GM21447 (cell line): ENCODE data around the gene TSPAN5.

Experiments used
- ATAC-seq: cut with Tn5 transposase; IDR thresholded peaks from one replicate; pipeline ENCODE4 v1.9.1; 2021; ENCODE audit not compliant: unreplicated experiment

Gene TSPAN5

GRCh38 chr4:98601708-98602107, 56.7 kb downstream of the TSPAN5 start:
- ATAC-seq, result peak; percentile 82

- ATAC-seq, result no peak
Measured at GRCh38 chr4:98599617-98600205, 58.7 kb downstream of the TSPAN5 start.

DNA sequence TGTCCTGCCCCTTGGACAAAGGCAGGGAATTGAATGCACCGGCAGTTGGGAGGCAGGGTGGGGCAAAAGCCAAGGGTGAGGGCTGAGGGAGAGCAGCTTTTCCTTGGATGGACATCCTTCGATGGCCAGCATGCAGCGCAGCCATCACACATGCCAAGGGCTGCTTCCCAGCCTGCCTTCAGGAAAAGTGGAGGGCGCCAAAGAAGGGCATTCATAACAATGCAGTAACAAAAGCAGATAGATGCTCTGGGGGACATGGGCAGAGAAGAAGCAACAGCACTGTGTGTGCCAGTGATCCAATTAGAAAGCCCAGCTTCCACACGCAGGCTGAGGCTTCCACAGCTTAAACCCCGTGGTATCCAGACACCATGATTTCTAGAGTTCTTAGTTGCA, 71.5 kb downstream of the TSPAN5 start:
- no peak for ATAC-seq

GRCh38 chr4:98586291-98586961, 72.0 kb downstream of the TSPAN5 start:
- no peak for ATAC-seq

- ATAC-seq, result no peak
Measured at GRCh38 chr4:98585596-98585995, 72.8 kb downstream of the TSPAN5 start.

DNA sequence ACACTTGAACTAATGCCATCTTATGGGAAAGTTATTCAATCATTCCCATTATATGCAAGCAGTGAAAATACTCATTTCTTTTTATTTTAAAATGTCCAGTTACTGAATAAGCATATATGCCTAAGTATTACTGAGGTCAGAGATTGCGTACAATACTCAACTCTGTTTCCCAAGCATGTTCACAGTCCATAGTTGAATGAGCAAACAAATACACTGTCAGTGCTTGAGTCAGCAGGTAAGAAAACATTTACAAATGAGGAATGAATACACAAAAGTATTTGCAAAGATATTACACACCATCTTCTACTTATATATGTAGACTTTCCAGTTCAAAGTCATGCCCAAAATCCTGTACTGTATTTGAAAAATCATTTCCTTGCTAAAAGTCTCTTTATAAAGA, 74.1 kb downstream of the TSPAN5 start:
- no peak for ATAC-seq

DNA sequence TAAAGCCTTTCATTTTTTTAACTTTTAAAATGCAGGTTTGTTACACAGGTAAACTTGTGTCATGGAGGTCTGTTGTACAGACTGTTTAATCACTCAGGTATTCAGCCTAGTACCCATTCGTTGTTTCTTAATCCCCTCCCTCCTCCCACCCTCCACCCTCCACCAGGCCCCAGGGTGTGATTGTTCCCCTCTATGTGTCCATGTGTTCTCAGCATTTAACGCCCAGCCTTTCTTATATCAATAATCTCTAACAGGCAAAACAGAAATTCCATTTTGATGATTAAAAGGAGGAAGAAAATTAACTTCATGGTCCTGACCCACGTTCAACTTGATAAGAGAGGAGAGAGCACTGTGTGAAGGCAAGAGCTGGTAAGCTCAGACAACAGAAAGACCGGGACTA, 75.1 kb downstream of the TSPAN5 start:
- no peak for ATAC-seq

DNA sequence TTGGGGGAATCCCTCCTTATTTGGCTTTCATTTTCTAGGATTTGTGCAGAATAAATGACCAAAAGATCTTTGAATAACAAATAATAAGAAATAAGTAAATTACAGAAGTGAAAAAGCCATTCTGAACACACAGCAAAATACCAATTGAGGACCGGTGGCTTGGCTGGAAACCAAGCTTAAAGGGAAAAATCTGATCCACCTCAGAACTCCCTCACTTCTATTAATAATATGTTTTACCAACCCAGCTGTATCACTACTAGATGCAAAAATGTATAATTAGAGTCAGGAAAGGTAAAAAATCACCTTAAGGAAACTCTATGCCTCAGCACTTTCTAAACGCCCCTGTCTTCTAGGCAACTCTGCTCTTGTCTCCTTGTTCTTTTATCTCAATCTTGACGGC, 77.3 kb downstream of the TSPAN5 start:
- ATAC-seq, result no peak

DNA sequence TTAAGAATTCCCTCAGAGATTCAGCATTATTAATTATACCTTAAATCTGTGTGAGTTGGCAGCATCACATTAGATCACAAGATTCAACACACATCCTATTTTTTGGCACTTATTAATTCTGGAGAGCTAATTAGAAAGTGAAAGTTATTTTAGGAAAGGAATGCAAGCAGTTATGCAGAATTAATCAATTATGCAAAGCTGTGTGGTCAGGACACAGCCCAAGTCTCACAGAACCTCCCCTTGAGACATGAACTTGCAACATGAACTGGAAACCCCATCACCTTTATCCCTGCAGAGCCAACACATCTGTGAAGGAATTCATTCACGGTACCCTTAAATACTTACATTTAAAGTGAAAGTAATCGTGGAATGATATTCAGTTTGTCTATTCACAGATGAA, 80.5 kb downstream of the TSPAN5 start:
- ATAC-seq, result no peak

- no peak for ATAC-seq
Measured at GRCh38 chr4:98574816-98575215, 83.6 kb downstream of the TSPAN5 start.

DNA sequence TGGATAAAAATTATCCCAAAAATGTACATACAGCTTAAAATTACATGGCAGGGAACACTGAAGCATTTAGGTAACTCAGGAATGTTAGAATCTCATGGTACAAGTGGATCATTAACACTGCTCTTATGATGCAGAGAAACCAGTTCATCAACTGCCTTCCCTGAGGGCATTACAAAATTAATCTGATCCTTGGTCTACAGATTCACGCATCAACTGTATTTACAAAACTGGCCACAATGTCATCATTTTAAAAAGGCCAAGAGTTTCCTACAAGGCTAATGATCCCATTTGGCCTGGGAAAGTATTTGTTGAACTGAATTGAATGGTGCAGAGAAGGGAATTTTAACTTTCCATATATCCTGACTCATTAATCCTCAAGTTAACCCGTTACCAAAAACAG, 84.6 kb downstream of the TSPAN5 start:
- ATAC-seq, result no peak

DNA sequence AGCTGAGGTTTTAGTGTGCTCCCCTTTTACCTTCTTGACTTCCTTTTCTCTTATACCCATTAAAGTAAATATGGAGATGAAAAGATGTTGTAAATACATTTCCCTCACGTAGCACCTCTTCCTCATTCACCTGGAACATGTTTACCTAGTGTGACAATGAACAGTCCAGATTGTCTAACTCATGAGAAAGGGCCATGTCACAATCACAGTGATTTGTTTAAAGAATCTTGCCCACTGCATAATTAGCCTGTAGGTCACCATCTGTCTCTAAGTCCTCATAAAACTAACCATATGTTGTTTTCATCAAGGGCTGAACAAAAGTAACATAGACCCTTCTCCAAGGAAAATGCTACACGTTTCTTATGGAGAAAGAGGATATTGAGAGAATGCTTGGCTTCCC, 85.7 kb downstream of the TSPAN5 start:
- no peak for ATAC-seq

- ATAC-seq, result no peak
Measured at GRCh38 chr4:98571161-98571786, 87.1 kb downstream of the TSPAN5 start.

DNA sequence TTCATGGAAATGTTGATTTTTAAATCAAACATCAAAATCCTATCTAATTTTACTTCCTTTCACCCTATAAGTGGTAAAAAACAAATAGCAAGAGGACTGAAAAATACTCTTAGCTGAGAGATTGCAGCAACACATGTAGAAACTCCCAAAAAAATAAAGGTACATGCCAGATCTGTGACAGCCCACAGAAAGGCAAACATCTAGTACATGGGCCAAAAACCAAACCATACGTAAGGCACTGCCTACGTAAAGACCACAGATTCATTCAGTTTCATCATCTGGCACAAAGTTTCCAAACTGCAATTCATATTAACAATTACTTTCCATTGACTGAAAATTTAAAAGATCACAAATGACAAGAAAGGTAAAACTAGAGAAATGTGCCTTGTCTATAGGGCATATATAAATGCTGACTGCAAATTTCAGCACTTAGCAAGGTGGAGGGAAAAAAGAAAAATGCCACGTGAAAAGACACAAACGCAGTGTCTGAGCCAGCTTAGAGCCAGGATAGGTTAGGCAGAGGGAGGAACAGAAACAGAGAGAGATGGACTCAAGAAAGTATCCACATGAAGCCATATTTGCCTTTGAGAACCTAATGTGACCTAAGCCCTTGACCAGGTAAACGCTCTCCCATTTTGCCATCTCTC, 88.1 kb downstream of the TSPAN5 start:
- ATAC-seq, result no peak

GRCh38 chr4:98568941-98569663, 89.3 kb downstream of the TSPAN5 start:
- ATAC-seq, result no peak

DNA sequence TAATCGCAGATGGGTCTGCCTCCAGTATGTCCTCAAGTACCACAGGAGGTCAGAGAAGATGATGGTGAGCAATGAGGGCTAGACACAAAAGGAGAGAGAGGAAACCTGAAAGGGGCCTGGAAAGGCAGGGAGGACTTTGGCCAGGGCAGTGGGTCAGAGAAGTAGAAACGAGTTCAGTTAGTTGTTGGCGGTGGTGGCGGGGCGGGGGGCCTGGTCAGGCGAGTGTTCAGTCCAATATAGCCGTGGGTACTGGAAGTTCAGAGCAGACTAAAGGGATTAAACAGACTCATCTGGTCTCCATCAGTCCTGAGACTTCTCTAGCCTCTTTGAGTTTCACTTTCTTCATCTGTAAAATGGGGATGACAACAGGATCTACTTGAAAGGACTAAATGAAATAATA, 90.8 kb downstream of the TSPAN5 start:
- no peak for ATAC-seq

DNA sequence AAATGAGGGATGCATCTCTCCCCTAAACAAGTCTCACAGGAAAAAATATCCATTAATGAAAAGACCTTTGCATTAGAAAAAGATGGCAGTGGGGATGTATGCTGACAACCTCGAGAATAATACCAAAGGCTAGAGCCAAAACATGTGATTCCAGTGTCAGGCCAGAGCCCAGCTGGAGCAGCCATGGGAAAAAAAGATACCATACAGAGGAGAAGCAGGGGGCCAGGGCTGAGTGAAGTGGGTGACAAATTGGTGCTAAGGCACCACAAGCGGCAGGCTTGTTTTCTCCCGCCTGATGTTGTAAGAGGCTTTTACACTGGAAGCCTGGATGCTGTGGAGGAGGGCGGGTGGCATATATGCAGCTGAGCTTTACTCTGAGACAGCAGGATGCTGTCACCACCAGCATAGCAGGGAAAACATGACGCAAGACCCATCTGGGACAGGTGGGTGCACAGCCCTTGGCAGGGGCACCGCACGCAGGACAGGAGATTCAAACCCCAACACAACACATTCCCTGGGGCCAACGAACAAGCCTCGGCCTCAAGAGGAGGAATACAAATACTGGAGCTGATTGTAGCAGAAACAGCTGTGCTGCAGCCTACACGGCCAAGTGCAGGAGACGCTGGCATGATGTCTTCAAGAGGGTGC, 91.9 kb downstream of the TSPAN5 start:
- ATAC-seq, result no peak

DNA sequence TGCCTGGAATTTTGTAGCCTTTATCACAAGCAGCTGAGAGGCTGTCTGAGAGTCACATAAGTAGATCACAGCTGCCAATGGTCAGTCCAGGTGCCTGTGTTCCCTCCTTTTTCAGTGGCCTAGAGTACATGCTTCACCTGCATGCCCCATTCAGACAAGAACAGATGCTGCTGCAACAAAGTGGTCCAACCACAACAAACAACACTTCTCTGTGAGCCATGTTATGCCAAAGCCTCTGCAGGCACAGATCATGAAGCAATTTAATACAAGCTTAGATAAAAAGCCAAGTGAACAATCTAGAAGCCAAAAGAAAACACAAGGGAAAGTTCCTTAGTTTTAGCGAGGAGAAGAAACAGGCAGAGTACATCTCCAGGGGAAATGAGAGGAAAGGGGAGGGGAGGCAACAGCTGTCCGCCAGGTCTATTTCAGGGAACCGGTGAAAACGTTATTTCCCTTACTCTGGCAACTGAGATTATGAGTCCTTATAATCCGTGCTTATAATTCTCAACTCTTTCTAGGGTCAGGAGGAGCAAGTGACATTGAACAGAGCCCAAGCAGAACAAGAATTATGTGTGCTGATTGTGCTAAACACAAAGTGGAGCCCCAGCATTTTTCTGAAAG, 92.6 kb downstream of the TSPAN5 start:
- ATAC-seq, result no peak

GRCh38 chr4:98564852-98565251, 93.6 kb downstream of the TSPAN5 start:
- ATAC-seq, result no peak

DNA sequence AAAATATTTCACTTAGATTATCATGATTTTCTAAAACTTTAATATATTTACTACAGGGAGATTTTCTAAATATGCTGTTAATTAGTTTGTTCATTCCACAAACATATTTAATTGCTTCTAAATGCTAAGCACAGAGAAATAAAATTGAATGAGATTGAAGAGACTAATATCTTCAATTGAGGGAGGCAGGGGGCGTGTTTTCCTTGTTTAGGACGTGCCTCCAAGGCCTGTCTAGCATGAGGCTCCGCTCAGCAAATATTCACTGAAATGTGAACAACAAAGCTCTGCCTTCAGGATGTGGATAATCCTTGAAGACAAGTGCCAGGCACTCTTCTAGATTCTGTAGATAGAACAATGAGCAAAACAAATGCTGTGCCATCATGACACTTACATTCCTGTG, 98.1 kb downstream of the TSPAN5 start:
- no peak for ATAC-seq
